B cell (primary cell): ENCODE results near the gene S100A7. TPM values are rescaled to one million over a fixed set of nuclear protein-coding genes. Genes with fewer than 3 reads are reported as not detected.

Experiments
- ATAC-seq: fragments of 200-7000 bp; cut with Tn5 transposase; one replicate; pipeline ENCODE4 v1.10.0; 2021; ENCODE audit warnings: low read depth, mild to moderate bottlenecking, moderate number of reproducible peaks, moderate library complexity
- CTCF ChIA-PET: fragments of 350-600 bp; sonication (Branson Sonifier 250); formaldehyde crosslinking; loops from one replicate; lab custom pipeline; 2021; ENCODE audit warnings: antibody characterized with exemption, inconsistent platforms; lab: Charles Lee
- POLR2A ChIA-PET: fragments of 350-600 bp; sonication (Branson Sonifier 250); formaldehyde crosslinking; loops from one replicate; lab custom pipeline; 2021; ENCODE audit warnings: antibody characterized with exemption; lab: Charles Lee
- DNase-seq: peaks from one replicate; pipeline ENCODE4 v3.0.0; 2013
- H2AFZ ChIP-seq: 2 replicates; pipeline ENCODE4 v1.6.1; 2012; ENCODE audit warnings: mild to moderate bottlenecking, low read depth, low read length; ENCODE audit not compliant: insufficient read depth, poor library complexity, severe bottlenecking
- H3K27ac ChIP-seq, 2 donors: 1 replicate in 1 of 2; 2 replicates in 1 of 2; pipeline ENCODE4 v1.5.1; 2012 to 2013; ENCODE audit warnings: low read length in 2 of 2, mild to moderate bottlenecking in 2 of 2, moderate library complexity in 1 of 2
- H3K27me3 ChIP-seq, 4 experiments: fragments of 200-600 bp in 1 of 4; sonication (generic) in 1 of 4; replicated peaks in 1 of 4; 1 replicate in 2 of 4; 2 replicates in 2 of 4; pipeline versions ENCODE4 v1.6.1 to v1.7.0; 2013 to 2016; ENCODE audit warnings: low read length in 3 of 4, mild to moderate bottlenecking in 2 of 4, mixed read lengths in 1 of 4, moderate library complexity in 1 of 4; ENCODE audit not compliant: insufficient read depth in 4 of 4, control insufficient read depth in 3 of 4; ENCODE audit errors: control extremely low read depth in 1 of 4
- H3K36me3 ChIP-seq, 2 experiments: replicated peaks in 1 of 2; 1 replicate in 1 of 2; 2 replicates in 1 of 2; pipeline versions ENCODE4 v1.6.1 to v1.7.1; 2013; ENCODE audit warnings: low read length in 1 of 2; ENCODE audit not compliant: insufficient read depth in 2 of 2, control insufficient read depth in 1 of 2; ENCODE audit errors: control extremely low read depth in 1 of 2, extremely low read depth in 1 of 2
- H3K4me1 ChIP-seq, 2 donors: fragments of 200-600 bp in 1 of 2; sonication (generic) in 1 of 2; 1 replicate in 1 of 2; 2 replicates in 1 of 2; pipeline versions ENCODE4 v1.5.1 to v1.6.1; 2013 to 2017; ENCODE audit warnings: low read length in 2 of 2; ENCODE audit not compliant: control insufficient read depth in 2 of 2, insufficient read depth in 2 of 2
- H3K4me2 ChIP-seq: replicated peaks from 2 replicates; pipeline ENCODE3; 2012; ENCODE audit warnings: mild to moderate bottlenecking, low read depth, low read length; ENCODE audit not compliant: poor library complexity, severe bottlenecking
- H3K4me3 ChIP-seq, 5 experiments: fragments of 200-600 bp in 1 of 5; sonication (generic) in 1 of 5; 1 replicate in 3 of 5; 2 replicates in 2 of 5; pipeline versions ENCODE4 v1.5.1 to v1.7.0; 2011 to 2016; ENCODE audit warnings: low read length in 4 of 5, mild to moderate bottlenecking in 4 of 5, low read depth in 2 of 5, control low read depth in 1 of 5, moderate library complexity in 1 of 5; ENCODE audit not compliant: insufficient read depth in 1 of 5; ENCODE audit errors: control extremely low read depth in 1 of 5, extremely low read depth in 1 of 5
- H3K79me2 ChIP-seq: fragments of 200-600 bp; sonication (generic); one replicate; pipeline ENCODE4 v1.6.0; 2016; ENCODE audit warnings: low read length; ENCODE audit not compliant: control insufficient read depth, insufficient read depth
- H3K9ac ChIP-seq: fragments of 200-600 bp; sonication (generic); 2 replicates; pipeline ENCODE4 v1.6.1; 2017; ENCODE audit warnings: mild to moderate bottlenecking, low read length, moderate library complexity
- H3K9me3 ChIP-seq, 3 donors: one replicate each; pipeline versions ENCODE4 v1.6.1 to v1.7.1; 2013; ENCODE audit warnings: low read length in 2 of 3; ENCODE audit not compliant: control insufficient read depth in 2 of 3, insufficient read depth in 1 of 3; ENCODE audit errors: control extremely low read depth in 1 of 3
- H4K20me1 ChIP-seq: 2 replicates; pipeline ENCODE4 v1.6.0; 2012; ENCODE audit warnings: mild to moderate bottlenecking, low read length; ENCODE audit not compliant: insufficient read depth, control insufficient read depth, poor library complexity, severe bottlenecking
- H3K27ac Mint-ChIP-seq: one replicate; pipeline ENCODE4 v1.8.0; 2021; ENCODE audit warnings: mixed read lengths
- H3K27me3 Mint-ChIP-seq: one replicate; pipeline ENCODE4 v1.8.0; 2021; ENCODE audit warnings: mixed read lengths
- H3K4me1 Mint-ChIP-seq: one replicate; pipeline ENCODE4 v1.8.0; 2021; ENCODE audit warnings: mixed read lengths
- H3K4me3 Mint-ChIP-seq: one replicate; pipeline ENCODE4 v1.8.0; 2021; ENCODE audit warnings: mixed read lengths
- H3K9me3 Mint-ChIP-seq: one replicate; pipeline ENCODE4 v1.8.0; 2022; ENCODE audit warnings: mixed read lengths; ENCODE audit not compliant: insufficient read depth
- EZH2 ChIP-seq: IDR thresholded peaks from 2 replicates; pipeline ENCODE4 v1.6.1; 2012; ENCODE audit warnings: borderline replicate concordance, low read depth, mild to moderate bottlenecking, moderate library complexity, low read length; ENCODE audit not compliant: insufficient read depth, poor library complexity, severe bottlenecking
- WGBS: methylation state at CpG from one replicate; pipeline ENCODE4 v1.1.5; 2013; ENCODE audit warnings: missing lambda C conversion rate; ENCODE audit not compliant: insufficient coverage; 5-methylcytosine and 5-hydroxymethylcytosine counted together
- intact Hi-C: fragments of 100-400 bp; cut with micrococcal nuclease; formaldehyde crosslinking; loops from one replicate; pipeline ENCODE4 v1.10.0; 2022
- polyA plus RNA-seq: library from polyadenylated mRNA; depleted of rRNA; stranded (reverse); fragments of >200 nt; gene quantifications from 2 replicates; pipeline ENCODE4 v1.2.3, GENCODE V29; 2012
- total RNA-seq, 2 donors: library from RNA; stranded (reverse); fragments of 120-200 nt in 1 of 2; gene quantifications; 1 replicate in 1 of 2; 2 replicates in 1 of 2; pipeline versions ENCODE4 v1.2.3 to v1.2.4, GENCODE V29; 2013 to 2022
- TF ChIP-seq, protein P1 (sequence below): fragments of 200-600 bp; IDR thresholded peaks from one replicate; pipeline ENCODE4 v1.8.0; 2022; ENCODE audit warnings: antibody characterized with exemption, mild to moderate bottlenecking

S100A7 gene
- total and polyA plus RNA-seq, 2 donors (not counting 1 experiment from before 2014, with no cell fraction given): not detected

DNA sequence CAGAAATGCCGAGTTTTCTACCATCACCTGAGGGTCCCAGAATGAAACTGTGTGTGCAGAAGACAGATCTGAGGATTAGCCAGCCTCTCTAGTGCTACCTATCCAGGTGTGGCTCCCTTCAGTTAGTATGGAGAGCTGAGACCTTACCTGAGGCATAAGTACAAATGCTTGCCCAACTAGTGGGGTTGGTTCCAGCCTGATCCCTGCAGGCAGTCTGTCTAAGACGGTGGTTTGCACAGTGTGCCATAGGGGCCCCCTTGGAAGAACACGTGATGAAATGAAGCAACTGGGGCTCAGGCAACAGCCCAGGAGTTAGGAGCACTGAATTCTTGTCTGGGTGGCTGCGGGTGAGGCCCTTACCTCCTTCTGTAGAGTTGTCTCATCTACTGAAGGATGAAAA lies 28.5 kb downstream of the S100A7 start:
- H3K27ac Mint-ChIP-seq: no peak overlapping the region
- no peak overlapping the region for H3K27ac ChIP-seq
- no peak overlapping the region for H2AFZ ChIP-seq
- no peaks in the 10 kb centered on the region for H4K20me1 ChIP-seq
- TF ChIP-seq, protein P1, sequence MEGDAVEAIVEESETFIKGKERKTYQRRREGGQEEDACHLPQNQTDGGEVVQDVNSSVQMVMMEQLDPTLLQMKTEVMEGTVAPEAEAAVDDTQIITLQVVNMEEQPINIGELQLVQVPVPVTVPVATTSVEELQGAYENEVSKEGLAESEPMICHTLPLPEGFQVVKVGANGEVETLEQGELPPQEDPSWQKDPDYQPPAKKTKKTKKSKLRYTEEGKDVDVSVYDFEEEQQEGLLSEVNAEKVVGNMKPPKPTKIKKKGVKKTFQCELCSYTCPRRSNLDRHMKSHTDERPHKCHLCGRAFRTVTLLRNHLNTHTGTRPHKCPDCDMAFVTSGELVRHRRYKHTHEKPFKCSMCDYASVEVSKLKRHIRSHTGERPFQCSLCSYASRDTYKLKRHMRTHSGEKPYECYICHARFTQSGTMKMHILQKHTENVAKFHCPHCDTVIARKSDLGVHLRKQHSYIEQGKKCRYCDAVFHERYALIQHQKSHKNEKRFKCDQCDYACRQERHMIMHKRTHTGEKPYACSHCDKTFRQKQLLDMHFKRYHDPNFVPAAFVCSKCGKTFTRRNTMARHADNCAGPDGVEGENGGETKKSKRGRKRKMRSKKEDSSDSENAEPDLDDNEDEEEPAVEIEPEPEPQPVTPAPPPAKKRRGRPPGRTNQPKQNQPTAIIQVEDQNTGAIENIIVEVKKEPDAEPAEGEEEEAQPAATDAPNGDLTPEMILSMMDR: no peak
- no peak for TF ChIP-seq EZH2
- DNase-seq: no peak
- H3K4me3 Mint-ChIP-seq: no peak overlapping the region
- intact Hi-C loops: no loop called here
- H3K9me3 ChIP-seq: no peaks in the 10 kb centered on the region
- peaks cover 0 to 10% (median under 1%) of the 10 kb centered on the region in 4 experiments for H3K27me3 ChIP-seq
- ChIA-PET CTCF (no interaction called here), POLR2A (no interaction called here)
- H3K27me3 Mint-ChIP-seq: peaks cover 38% of the 10 kb centered on the region
- H3K4me1 ChIP-seq: no peaks in the 10 kb centered on the region
- H3K4me3 ChIP-seq: no peak overlapping the region
- WGBS: 74% methylated on average over 3 of the region's 4 CpGs
- no peaks in the 10 kb centered on the region for H3K4me1 Mint-ChIP-seq
- H3K9ac ChIP-seq: no peak overlapping the region
- no peak overlapping the region for H3K4me2 ChIP-seq
- ATAC-seq: no peak
- H3K9me3 Mint-ChIP-seq: no peaks in the 10 kb centered on the region
- H3K36me3 ChIP-seq: no peaks in the 10 kb centered on the region
- H3K79me2 ChIP-seq: no peaks in the 10 kb centered on the region

DNA sequence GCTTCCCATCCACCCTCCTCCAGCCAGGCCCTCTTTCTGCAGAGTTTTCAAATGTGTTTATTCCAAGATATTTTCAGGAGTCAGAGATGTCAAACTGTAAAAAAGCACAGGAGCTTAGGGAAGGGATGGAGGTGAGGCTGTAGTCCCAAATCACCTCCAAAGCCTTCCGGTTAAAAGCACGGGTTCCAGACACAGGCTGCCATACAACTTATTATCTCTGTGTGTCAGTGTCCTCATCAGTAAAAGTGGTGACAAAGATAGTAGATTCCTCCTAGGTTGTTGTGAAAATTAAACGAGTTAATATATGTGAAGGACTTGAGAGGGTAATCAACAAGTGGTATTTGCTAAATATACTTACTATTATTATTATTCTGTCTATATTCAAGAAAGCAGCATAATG lies 29.0 kb downstream of the S100A7 start:
- Mint-ChIP-seq H3K9me3 (no peaks in the 10 kb centered on the region), H3K27ac (no peak overlapping the region), H3K4me1 (no peaks in the 10 kb centered on the region), H3K27me3 (peaks cover 41% of the 10 kb centered on the region), H3K4me3 (no peak overlapping the region)
- Histone ChIP-seq H3K4me2 (no peak overlapping the region), H2AFZ (no peak overlapping the region), H3K27ac (no peak overlapping the region), H3K79me2 (no peaks in the 10 kb centered on the region), H4K20me1 (no peaks in the 10 kb centered on the region), H3K36me3 (no peaks in the 10 kb centered on the region), H3K9me3 (no peaks in the 10 kb centered on the region), H3K27me3 (peaks cover 0 to 10% (median under 1%) of the 10 kb centered on the region in 4 experiments), H3K4me3 (no peak overlapping the region), H3K4me1 (no peaks in the 10 kb centered on the region), H3K9ac (no peak overlapping the region)
- no CpG with 5 or more reads among the region's 3 CpGs for WGBS
- ATAC-seq: no peak
- TF ChIP-seq, protein P1: no peak
- TF ChIP-seq EZH2: no peak
- no peak for DNase-seq
- intact Hi-C loops: no loop called here
- POLR2A ChIA-PET: no interaction called here
- CTCF ChIA-PET: no interaction called here
